Omental fat pad (tissue), 4 donors: Measurements from ENCODE around the gene RPRM. TPM values are rescaled to one million over a fixed set of nuclear protein-coding genes. Genes with fewer than 3 reads are reported as not detected.
"Not testable (repeated sequence)": the region's sequence is repeated elsewhere in the genome, so short reads cannot be mapped to it uniquely, and the experiment has no call there.

Source experiments
- ATAC-seq: fragments of 150-250 bp; one replicate; pipeline ENCODE4 v1.9.1; 2016; ENCODE audit warnings: mild to moderate bottlenecking, moderate library complexity; ENCODE audit not compliant: low FRiP score
- DNase-seq: peaks from one replicate; pipeline ENCODE4 v3.0.0-alpha.2; 2019; ENCODE audit warnings: low spot score
- total RNA-seq, 4 donors: library from RNA; depleted of rRNA; stranded (reverse); fragments of >200 nt; gene quantifications; one replicate each; pipeline ENCODE4 v1.1.0, GENCODE V29; 2016
- TF ChIP-seq, protein P1 (sequence below), 3 donors: fragments of 450-650 bp; IDR thresholded peaks; one replicate each; pipeline ENCODE4 v1.5.1; 2016 to 2017; ENCODE audit warnings: antibody characterized with exemption in 3 of 3, mild to moderate bottlenecking in 3 of 3, moderate library complexity in 2 of 3

The RPRM gene
- total RNA-seq, result 10 to 100 TPM in 2 of 4 donors, 1 to 10 TPM in 1, not detected in 1; 3.6 to 35.4 (median 15.1) TPM

DNA sequence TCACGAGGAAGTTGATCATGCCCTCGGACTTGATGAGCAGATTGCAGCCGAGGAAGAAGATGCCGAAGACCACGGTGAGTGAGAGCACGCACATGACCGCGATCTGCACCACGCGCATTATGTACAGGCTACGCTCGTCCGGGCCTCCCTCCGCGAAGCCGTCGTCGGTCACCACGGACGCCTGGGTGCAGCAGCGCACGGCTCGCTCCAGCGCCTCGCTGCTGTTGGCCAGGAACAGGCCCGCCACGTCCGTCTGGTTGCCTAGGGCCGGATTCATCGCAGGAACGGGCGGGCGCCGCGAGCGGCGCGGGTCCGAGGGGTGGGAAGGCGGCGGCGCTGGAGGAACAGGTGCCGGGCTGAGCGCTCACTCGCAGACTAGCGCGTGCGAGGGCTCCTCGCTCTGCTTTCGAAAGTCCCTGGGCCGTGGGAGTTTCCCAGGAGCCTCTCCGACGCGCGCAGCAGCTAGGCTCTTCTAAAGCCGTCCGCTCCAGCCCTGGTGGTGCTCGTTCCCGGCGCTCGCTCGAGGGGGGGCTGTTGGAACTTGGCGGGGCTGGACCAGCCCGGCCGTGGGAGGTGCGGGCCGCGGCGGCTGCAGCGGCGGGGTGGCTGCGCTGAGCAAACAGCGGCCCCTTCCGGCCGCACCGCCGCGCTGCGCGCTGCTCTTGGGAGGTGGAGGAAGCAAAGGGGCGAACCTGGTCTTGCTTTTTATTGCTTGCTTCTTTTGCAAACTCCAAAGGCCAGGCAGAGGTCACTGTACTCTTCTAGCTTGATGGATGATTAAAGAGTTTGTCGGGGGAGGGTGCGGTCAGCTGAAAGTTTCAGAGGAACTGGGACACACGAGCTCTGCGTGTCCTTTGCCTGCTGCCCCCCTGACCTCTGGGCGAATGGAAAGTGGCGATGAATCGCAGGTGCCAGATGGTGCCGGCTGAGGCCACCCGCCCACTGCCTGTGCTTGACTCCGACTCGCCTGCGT is at the start of gene RPRM:
TSS of gene RPRM (minus strand) at position 474 of the 973 bp plus-strand sequence. CDS start at position 277, 197 bp downstream.
- DNase-seq, result peak; percentile 48
- ATAC-seq, result peak; percentile 91
- TF ChIP-seq, protein P1, sequence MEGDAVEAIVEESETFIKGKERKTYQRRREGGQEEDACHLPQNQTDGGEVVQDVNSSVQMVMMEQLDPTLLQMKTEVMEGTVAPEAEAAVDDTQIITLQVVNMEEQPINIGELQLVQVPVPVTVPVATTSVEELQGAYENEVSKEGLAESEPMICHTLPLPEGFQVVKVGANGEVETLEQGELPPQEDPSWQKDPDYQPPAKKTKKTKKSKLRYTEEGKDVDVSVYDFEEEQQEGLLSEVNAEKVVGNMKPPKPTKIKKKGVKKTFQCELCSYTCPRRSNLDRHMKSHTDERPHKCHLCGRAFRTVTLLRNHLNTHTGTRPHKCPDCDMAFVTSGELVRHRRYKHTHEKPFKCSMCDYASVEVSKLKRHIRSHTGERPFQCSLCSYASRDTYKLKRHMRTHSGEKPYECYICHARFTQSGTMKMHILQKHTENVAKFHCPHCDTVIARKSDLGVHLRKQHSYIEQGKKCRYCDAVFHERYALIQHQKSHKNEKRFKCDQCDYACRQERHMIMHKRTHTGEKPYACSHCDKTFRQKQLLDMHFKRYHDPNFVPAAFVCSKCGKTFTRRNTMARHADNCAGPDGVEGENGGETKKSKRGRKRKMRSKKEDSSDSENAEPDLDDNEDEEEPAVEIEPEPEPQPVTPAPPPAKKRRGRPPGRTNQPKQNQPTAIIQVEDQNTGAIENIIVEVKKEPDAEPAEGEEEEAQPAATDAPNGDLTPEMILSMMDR (IDR thresholded peaks at IDR 0.05), result peak in 2 of 3 donors; percentile 28 to 59

DNA sequence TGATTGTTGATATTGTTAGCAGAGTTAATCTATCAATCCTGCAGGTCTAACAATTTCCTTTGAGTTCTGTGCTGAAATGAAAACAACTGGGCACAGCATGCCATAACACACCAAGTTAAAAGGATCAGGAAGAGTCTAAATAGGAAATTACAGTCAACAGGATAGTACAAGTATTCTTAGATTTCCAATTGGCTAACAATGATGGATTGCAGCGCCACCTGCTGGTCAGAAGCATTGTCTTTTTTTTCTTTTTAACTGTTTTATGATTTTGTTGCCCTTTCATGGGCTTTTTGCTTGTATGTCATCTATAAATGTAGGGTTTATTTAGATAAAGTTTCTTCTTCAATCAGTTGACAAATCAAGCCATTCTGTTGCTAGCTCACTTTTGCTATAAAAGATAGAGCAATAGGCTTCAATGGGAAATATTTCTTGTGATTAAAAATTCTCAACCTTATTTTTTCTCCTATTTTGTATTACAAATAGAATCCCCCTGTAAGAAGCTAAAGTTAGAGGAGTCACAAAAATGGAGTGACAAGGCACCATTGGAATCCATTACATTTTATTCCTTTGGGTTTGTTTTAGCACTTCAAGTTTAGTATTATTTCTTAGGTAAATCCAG is 40.8 kb upstream of the RPRM start:
- ATAC-seq (no peak), DNase-seq (peak; percentile 30)
- TF ChIP-seq, protein P1 (IDR thresholded peaks at IDR 0.05), result no peak

- no peak for ATAC-seq
- TF ChIP-seq, protein P1 (IDR thresholded peaks at IDR 0.05), result no peak
These were observed 33.8 kb upstream of the RPRM start for GRCh38 chr2:153512331-153512730.

DNA sequence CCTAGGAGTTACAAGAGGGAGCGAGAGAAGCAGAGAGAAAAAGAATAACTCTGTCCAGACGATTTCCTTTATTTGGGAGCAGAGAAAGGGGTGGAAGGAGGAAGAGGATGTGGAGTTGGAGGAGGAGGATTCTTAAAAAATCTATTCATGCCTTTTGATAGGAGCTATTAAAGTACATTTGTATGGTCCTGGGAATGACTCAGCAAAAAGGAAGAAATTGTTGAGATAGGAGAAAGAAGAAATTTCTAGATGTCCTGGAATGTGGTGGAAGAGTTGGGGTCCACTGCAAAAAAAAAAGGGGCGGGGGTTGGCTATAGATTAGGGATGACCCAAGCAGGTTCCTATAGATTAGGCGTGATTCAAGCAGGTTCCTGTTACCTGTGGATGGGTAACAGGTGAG is 32.4 kb upstream of the RPRM start:
- ATAC-seq, result no peak
- DNase-seq, result no peak
- TF ChIP-seq, protein P1 (IDR thresholded peaks at IDR 0.05), result no peak

More at GRCh38 chr2:153512331-153512730, 33.8 kb upstream of the RPRM start:
- no peak for DNase-seq

DNA sequence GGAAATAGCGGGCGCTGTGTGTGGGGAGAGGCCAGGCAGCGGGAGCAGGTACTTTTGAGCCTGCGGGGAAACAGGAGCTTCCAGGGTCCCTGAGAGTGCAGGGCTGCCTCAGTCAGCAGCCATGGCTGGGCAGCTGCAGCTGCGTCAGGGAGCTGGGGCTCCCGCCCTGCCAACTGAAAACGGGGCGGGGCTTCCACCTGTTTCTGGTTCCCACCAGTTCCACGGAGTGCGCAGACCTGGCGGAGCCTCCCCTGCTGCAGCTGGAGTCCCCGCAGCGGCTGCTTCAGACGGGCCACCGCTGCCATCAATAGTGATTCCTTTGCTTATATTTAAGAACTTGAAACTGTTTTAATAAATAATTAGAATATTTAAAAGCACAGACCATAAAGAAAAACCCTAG is 30.6 kb upstream of the RPRM start:
- no peak for ATAC-seq
- TF ChIP-seq, protein P1 (IDR thresholded peaks at IDR 0.05), result no peak
- DNase-seq, result no peak

DNA sequence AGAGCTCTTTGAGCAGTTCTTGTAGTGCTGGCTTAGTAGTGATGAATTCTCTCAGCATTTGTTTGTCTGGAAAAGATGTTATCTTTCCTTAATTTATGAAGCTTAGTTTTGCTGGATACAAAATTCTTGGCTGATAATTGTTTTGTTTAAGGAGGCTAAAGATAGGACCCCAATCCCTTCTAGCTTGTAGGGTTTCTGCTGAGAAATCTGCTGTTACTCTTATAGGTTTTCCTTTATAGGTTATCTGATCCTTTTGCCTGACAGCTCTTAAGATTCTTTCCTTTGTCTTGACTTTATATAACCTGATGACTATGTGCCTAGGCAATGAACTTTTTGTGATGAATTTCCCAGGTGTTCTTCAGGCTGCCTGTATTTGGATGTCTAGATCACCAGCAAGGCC is 27.9 kb upstream of the RPRM start:
- DNase-seq, ATAC-seq: not testable (repeated sequence)

DNA sequence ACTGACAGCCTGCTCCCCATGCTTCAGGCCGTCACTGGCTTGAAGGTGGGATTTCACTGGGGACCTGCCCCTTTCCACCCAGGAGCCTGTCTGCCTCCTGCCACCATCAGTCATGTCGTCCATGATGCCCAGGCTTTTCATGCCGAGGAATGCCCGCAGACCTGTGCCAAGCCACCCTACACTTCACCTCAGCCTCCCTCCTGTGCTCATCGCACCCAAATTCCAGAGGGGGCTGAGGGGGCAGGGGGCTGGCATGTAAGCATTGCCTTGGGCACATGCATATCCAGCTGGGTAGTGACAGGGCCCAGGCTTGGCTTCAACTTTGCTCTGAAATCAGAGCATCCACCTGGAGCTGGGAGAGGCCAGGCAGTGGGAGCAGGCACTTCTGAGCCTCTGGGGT is 20.9 kb upstream of the RPRM start:
- TF ChIP-seq, protein P1 (IDR thresholded peaks at IDR 0.05), result no peak
- ATAC-seq, result no peak
- no peak for DNase-seq
